ENCODE measurements around the gene TEFM. TPM values are rescaled to one million over a fixed set of nuclear protein-coding genes. Genes with fewer than 3 reads are reported as not detected.
A peak's percentile ranks its signal among the peaks of the same experiment; 100 is the strongest.

The TEFM gene, protein sequence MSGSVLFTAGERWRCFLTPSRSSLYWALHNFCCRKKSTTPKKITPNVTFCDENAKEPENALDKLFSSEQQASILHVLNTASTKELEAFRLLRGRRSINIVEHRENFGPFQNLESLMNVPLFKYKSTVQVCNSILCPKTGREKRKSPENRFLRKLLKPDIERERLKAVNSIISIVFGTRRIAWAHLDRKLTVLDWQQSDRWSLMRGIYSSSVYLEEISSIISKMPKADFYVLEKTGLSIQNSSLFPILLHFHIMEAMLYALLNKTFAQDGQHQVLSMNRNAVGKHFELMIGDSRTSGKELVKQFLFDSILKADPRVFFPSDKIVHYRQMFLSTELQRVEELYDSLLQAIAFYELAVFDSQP
- total RNA-seq (2014; rRNA removed; shearing (Covaris generic)), result 7.6 and 8.1 TPM in 2 replicates
- 21.4 and 24.7 TPM in 2 replicates for polyA plus RNA-seq (2016; fragmentation: Nextera tagmentation; extraction: Ambion mirVana)

- in situ Hi-C loops (cut with MboI), result no loop called here
- H2AFZ ChIP-seq, result peak within 1 kb of the TSS; percentile 100
- no peaks in the 10 kb centered on the region for H3K9me2 ChIP-seq (ENCODE audit: insufficient read depth)
- peak; percentile 95 for DNase-seq
- peaks cover 5% of the 10 kb centered on the region; the same call in 1 of the 2 replicates for H3K36me3 ChIP-seq (ENCODE audit: low read depth)
- 1 to 2% methylated on average over 47 of the region's 47 CpGs for WGBS, 2 experiments (ENCODE audit: low coverage in 1 of 2, low lambda C conversion rate in 2 of 2, missing lambda C conversion rate in 2 of 2)
- no peak for TF ChIP-seq EZH2phosphoT487 (IDR thresholded peaks at IDR 0.05; ENCODE audit: insufficient read depth, low read depth)
- TF ChIP-seq EZH2 (IDR thresholded peaks at IDR 0.05; ENCODE audit: insufficient read depth, poor library complexity, severe bottlenecking), result no peak
- H3K79me2 ChIP-seq (ENCODE audit: insufficient read depth), result peaks cover 61% of the 10 kb centered on the region
- peaks cover 7% of the 10 kb centered on the region for H3K4me1 ChIP-seq (ENCODE audit: insufficient read depth)
- peak within 1 kb of the TSS; percentile 96 for H3K9ac ChIP-seq
- H3K9me3 ChIP-seq (ENCODE audit: low read depth), result no peaks in the 10 kb centered on the region
- H3F3A ChIP-seq (ENCODE audit: insufficient read depth), result no peaks in the 10 kb centered on the region
- H3K4me2 ChIP-seq (ENCODE audit: unreplicated experiment), result peak within 1 kb of the TSS; percentile 100
- H3K4me3 ChIP-seq, result peak within 1 kb of the TSS; percentile 100
- peak within 1 kb of the TSS; percentile 81 for H3K27ac ChIP-seq
- H4K20me1 ChIP-seq (ENCODE audit: insufficient read depth), result no peaks in the 10 kb centered on the region
- no peaks in the 10 kb centered on the region for H3K27me3 ChIP-seq (replicated peaks; ENCODE audit: insufficient read depth)
Measured at GRCh38 chr17:30906101-30906911, at the start of gene TEFM. TSS of gene TEFM (minus strand) at chr17:30906238. CDS start at chr17:30906198, 40 bp downstream.

DNA sequence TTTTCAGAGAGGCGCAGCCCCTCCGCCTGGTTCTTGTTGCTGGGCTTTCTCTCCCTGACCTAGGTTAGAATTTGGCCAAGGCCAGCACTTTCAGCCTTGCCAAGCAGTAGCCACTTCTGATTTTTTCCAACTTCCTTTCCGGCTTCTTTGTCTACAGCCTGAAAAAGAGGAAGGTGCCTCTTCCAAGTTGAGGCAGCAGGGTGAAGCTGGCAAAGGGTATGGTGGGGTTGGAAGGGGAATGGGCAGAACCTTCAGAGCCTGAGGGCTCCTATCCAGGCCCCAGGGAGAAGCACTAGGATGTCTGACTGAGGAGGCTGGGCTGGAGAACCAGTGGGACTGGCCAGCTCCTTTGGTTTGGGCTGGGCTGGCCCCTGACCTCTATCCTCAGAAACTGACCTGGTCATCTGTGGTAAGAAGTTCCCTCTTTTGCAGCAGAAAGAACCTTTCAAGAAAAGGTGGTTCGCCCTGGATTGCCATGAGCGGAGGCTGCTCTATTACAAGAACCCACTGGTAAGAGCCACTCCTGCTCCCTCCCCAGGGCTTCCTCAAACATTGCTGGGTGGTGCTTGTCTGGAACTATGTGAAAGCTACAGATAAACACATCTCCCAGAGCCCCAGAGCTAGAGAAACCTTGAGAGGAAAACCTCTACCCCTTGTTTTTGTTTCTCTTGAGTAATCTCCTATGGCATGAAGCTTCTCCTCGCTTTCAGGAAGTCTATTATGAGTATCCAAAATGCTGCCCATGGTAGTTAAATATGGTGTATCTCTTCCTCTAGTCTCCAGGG lies 48.2 kb upstream of the TEFM start:
- Histone ChIP-seq H3K4me2 (ENCODE audit: unreplicated experiment) (no peak overlapping the region), H3K79me2 (ENCODE audit: insufficient read depth) (no peaks in the 10 kb centered on the region), H3K36me3 (ENCODE audit: low read depth) (no peaks in the 10 kb centered on the region), H4K20me1 (ENCODE audit: insufficient read depth) (no peaks in the 10 kb centered on the region), H3K27me3 (replicated peaks; ENCODE audit: insufficient read depth) (no peaks in the 10 kb centered on the region), H2AFZ (no peak overlapping the region), H3K27ac (no peak overlapping the region), H3K9ac (no peak overlapping the region), H3K9me3 (ENCODE audit: low read depth) (no peaks in the 10 kb centered on the region), H3K4me3 (no peak overlapping the region), H3K4me1 (ENCODE audit: insufficient read depth) (0 out of 2 replicates have a peak, but pooled peaks cover 4% of the 10 kb centered on the region), H3K9me2 (ENCODE audit: insufficient read depth) (no peaks in the 10 kb centered on the region), H3F3A (ENCODE audit: insufficient read depth) (peaks cover 5% of the 10 kb centered on the region; the same call in 1 of the 2 replicates)
- in situ Hi-C loops (cut with MboI), result no loop called here
- no peak for TF ChIP-seq EZH2 (IDR thresholded peaks at IDR 0.05; ENCODE audit: insufficient read depth, poor library complexity, severe bottlenecking)
- no peak for TF ChIP-seq EZH2phosphoT487 (IDR thresholded peaks at IDR 0.05; ENCODE audit: insufficient read depth, low read depth)
- WGBS, 2 experiments (ENCODE audit: low coverage in 1 of 2, low lambda C conversion rate in 2 of 2, missing lambda C conversion rate in 2 of 2), result 84 to 86% methylated on average over 6 of the region's 6 CpGs
- DNase-seq, result no peak

DNA sequence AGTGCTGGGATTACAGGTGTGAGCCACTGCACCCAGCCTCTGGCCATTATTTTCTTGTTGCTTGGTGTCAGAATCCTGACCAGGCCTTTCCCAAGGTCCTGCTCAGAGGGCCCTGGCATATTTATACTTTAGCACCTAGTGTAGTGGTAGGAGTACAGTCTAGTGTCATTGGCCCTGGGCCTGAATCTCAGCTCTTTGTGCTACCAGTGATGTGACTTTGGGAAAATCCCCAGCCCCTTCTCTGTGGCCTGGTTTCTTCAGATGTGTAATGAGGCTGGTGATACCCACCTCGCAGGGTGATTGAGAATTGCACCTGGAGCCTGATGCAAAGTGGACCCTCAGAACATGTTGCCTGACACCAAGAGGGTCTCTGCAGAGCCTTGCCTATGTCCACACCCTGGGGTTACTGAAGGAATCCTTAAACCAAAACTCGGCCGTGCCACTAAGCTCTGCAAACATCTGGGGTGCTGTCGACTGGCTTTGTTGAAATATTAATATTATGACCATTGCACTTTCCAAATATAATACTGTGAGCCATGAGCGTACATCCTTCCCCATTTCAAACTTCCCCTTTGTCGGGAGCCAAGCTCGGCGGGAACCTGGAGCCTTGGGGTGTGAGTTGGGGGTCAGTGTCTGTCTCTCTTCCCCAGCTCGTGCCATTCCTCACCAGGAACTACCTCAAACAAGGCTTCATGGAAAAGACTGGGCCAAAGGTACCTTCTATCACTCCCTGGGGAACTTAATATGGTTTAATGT lies 46.8 kb upstream of the TEFM start:
- no peak overlapping the region for H3K27ac ChIP-seq
- no peaks in the 10 kb centered on the region for H4K20me1 ChIP-seq (ENCODE audit: insufficient read depth)
- DNase-seq, result no peak
- TF ChIP-seq EZH2 (IDR thresholded peaks at IDR 0.05; ENCODE audit: insufficient read depth, poor library complexity, severe bottlenecking) (no peak), EZH2phosphoT487 (IDR thresholded peaks at IDR 0.05; ENCODE audit: insufficient read depth, low read depth) (no peak)
- H3K9ac ChIP-seq, result no peak overlapping the region
- H3K4me3 ChIP-seq, result no peak overlapping the region
- no peak overlapping the region for H2AFZ ChIP-seq
- in situ Hi-C loops (cut with MboI), result no loop called here
- H3K9me2 ChIP-seq (ENCODE audit: insufficient read depth), result no peaks in the 10 kb centered on the region
- no peaks in the 10 kb centered on the region for H3K27me3 ChIP-seq (replicated peaks; ENCODE audit: insufficient read depth)
- H3F3A ChIP-seq (ENCODE audit: insufficient read depth), result peaks cover 5% of the 10 kb centered on the region; the same call in 1 of the 2 replicates
- H3K4me1 ChIP-seq (ENCODE audit: insufficient read depth), result 0 out of 2 replicates have a peak, but pooled peaks cover 4% of the 10 kb centered on the region
- no peaks in the 10 kb centered on the region for H3K36me3 ChIP-seq (ENCODE audit: low read depth)
- H3K79me2 ChIP-seq (ENCODE audit: insufficient read depth), result no peaks in the 10 kb centered on the region
- WGBS, 2 experiments (ENCODE audit: low coverage in 1 of 2, low lambda C conversion rate in 2 of 2, missing lambda C conversion rate in 2 of 2), result 87 to 90% methylated on average over 9 of the region's 9 CpGs
- H3K9me3 ChIP-seq (ENCODE audit: low read depth), result no peaks in the 10 kb centered on the region
- H3K4me2 ChIP-seq (ENCODE audit: unreplicated experiment), result no peak overlapping the region

Data from GM23248 (cell line).